GM21515 (cell line): ENCODE data around the gene CALU.

Source experiments
- ATAC-seq: cut with Tn5 transposase; IDR thresholded peaks from one replicate; pipeline ENCODE4 v1.9.1; 2021; ENCODE audit not compliant: unreplicated experiment

The CALU gene

GRCh38 chr7:128724743-128725142 lies 14.4 kb upstream of the CALU start:
- no peak for ATAC-seq

GRCh38 chr7:128725531-128725930 lies 13.6 kb upstream of the CALU start:
- no peak for ATAC-seq

GRCh38 chr7:128726059-128726736 lies 13.0 kb upstream of the CALU start:
- no peak for ATAC-seq

GRCh38 chr7:128726737-128727072 lies 12.5 kb upstream of the CALU start:
- no peak for ATAC-seq

GRCh38 chr7:128727239-128727638 lies 11.9 kb upstream of the CALU start:
- no peak for ATAC-seq

- no peak for ATAC-seq
These were observed 10.6 kb upstream of the CALU start for GRCh38 chr7:128728598-128728997.

- ATAC-seq = no peak
These were observed 9.7 kb upstream of the CALU start for GRCh38 chr7:128729494-128729893.

GRCh38 chr7:128731184-128731583 lies 8.0 kb upstream of the CALU start:
- ATAC-seq = no peak

- no peak for ATAC-seq
These were observed 6.5 kb upstream of the CALU start for GRCh38 chr7:128732521-128733277.

- no peak for ATAC-seq
These were observed 5.9 kb upstream of the CALU start for GRCh38 chr7:128733278-128733645.

- ATAC-seq = no peak
These were observed 4.3 kb upstream of the CALU start for GRCh38 chr7:128734890-128735289.

- ATAC-seq = no peak
These were observed 3.7 kb upstream of the CALU start for GRCh38 chr7:128735436-128735835.

- ATAC-seq = no peak
These were observed 1.7 kb upstream of the CALU start for GRCh38 chr7:128737441-128737840.

- ATAC-seq = no peak
These were observed 1.2 kb upstream of the CALU start for GRCh38 chr7:128737867-128738385.

- no peak for ATAC-seq
These were observed 550 bp upstream of the CALU start for GRCh38 chr7:128738570-128739047.

- no peak for ATAC-seq
These were observed 977 bp downstream of the CALU start for GRCh38 chr7:128739990-128740682.

- ATAC-seq = no peak
These were observed 1.8 kb downstream of the CALU start for GRCh38 chr7:128740996-128741395.

- no peak for ATAC-seq
These were observed 2.3 kb downstream of the CALU start for GRCh38 chr7:128741491-128741890.

- no peak for ATAC-seq
These were observed 3.0 kb downstream of the CALU start for GRCh38 chr7:128742206-128742605.

GRCh38 chr7:128743112-128743772 lies 4.1 kb downstream of the CALU start:
- ATAC-seq = no peak

- ATAC-seq = no peak
These were observed 5.3 kb downstream of the CALU start for GRCh38 chr7:128744366-128744905.
